Adrenal gland (tissue), 12 donors: Measurements from ENCODE around the gene JOSD2. TPM values are rescaled to one million over a fixed set of nuclear protein-coding genes. Genes with fewer than 3 reads are reported as not detected.

Experiments used
- DNase-seq, 7 donors: peaks; one replicate each; pipeline ENCODE4 v3.0.0-alpha.2; 2019 to 2020
- H3K27ac ChIP-seq, 5 donors: fragments of 200-600 bp; sonication (generic) in 4 of 5; 1 replicate in 3 of 5; 2 replicates in 2 of 5; pipeline versions ENCODE4 v1.5.1 to v1.8.0; 2016 to 2020; ENCODE audit warnings: mild to moderate bottlenecking in 1 of 5
- H3K27me3 ChIP-seq: fragments of 200-600 bp; 2 replicates; pipeline ENCODE4 v1.8.0; 2021
- H3K36me3 ChIP-seq, 2 donors: fragments of 200-600 bp; replicated peaks in 1 of 2; 1 replicate in 1 of 2; 2 replicates in 1 of 2; pipeline versions ENCODE4 v1.5.1 to v1.8.0; 2018 to 2022
- H3K4me1 ChIP-seq, 2 donors: fragments of 200-600 bp; replicated peaks in 1 of 2; 1 replicate in 1 of 2; 2 replicates in 1 of 2; pipeline versions ENCODE4 v1.5.1 to v1.8.0; 2018 to 2021
- H3K4me3 ChIP-seq, 4 donors: fragments of 200-600 bp; sonication (generic) in 3 of 4; one replicate each; pipeline ENCODE4 v1.5.1; 2016 to 2018
- H3K9me3 ChIP-seq, 3 donors: fragments of 200-600 bp; sonication (generic) in 1 of 3; replicated peaks in 1 of 3; 1 replicate in 2 of 3; 2 replicates in 1 of 3; pipeline versions ENCODE4 v1.5.1 to v1.8.0; 2016 to 2021
- CTCF ChIP-seq, 6 experiments: fragments of 450-650 bp in 4 of 6; fragments of 200-600 bp in 2 of 6; sonication (generic) in 1 of 6; IDR thresholded peaks; 1 replicate in 5 of 6; 2 replicates in 1 of 6; pipeline versions ENCODE4 v1.5.1 to v1.8.0; 2016 to 2021; ENCODE audit warnings: antibody characterized with exemption in 6 of 6, mild to moderate bottlenecking in 2 of 6, moderate library complexity in 1 of 6
- POLR2A ChIP-seq, 2 donors: fragments of 450-650 bp; IDR thresholded peaks; one replicate each; pipeline ENCODE4 v1.6.1; 2017; ENCODE audit warnings: antibody characterized with exemption in 2 of 2, mild to moderate bottlenecking in 2 of 2, moderate library complexity in 1 of 2
- WGBS, 4 donors: extraction: QIAGEN DNeasy Blood & Tissue Kit in 2 of 4; methylation state at CpG; one replicate each; pipeline versions ENCODE4 v1.1.5 to v1.1.7; 2013 to 2017; 5-methylcytosine and 5-hydroxymethylcytosine counted together
- intact Hi-C, 2 donors: fragments of 100-400 bp; cut with DNase I; formaldehyde crosslinking; loops; one replicate each; pipeline versions ENCODE4 v1.14.1 to v1.15.0; 2022 to 2023
- polyA plus RNA-seq, 3 donors: library from polyadenylated mRNA; stranded (reverse); fragments of 200-250 nt in 2 of 3; fragments of 350-450 nt in 1 of 3; fragmentation: Illumina TruSeq in 1 of 3; extraction: RNeasy Lipid Tissue Mini Kit (QIAGEN cat#74804) in 1 of 3; gene quantifications; one replicate each; pipeline ENCODE4 v1.2.3, GENCODE V29; 2013 to 2014
- total RNA-seq, 9 donors: library from RNA; depleted of rRNA in 4 of 9; stranded (reverse); fragments of >200 nt in 4 of 9; fragments of 120-200 nt in 1 of 9; fragmentation: NEBNext Ultra II Directional in 1 of 9; extraction: Animal tissue kit (Norgen Biotek cat#: 25700) in 1 of 9; gene quantifications; one replicate each; pipeline versions ENCODE4 v1.1.0 to v1.2.4, GENCODE V29; 2013 to 2023
- donor health status: healthy with polysubstance abuse.
- donor health status: Bipolar disorder and iron deficiency.
- donor health status: DM: yes; HTN: yes; CAD: no.
- donor health status: DM: no; HTN: no; CAD: no.
- donor health status: DM: no; HTN: no; CAD: no.
- donor health status: DM: yes; HTN: yes; CAD: no.

Gene JOSD2
- total and polyA plus RNA-seq, 12 donors: 1.2 to 70.9 (median 36.6) TPM

- intact Hi-C loops: no loop called here
- 87 to 90% (median 88%) methylated on average over 22 to 37 of the region's 37 CpGs for WGBS, 4 donors
- Histone ChIP-seq H3K27me3 (no peaks in the 10 kb centered on the region), H3K9me3 (no peaks in the 10 kb centered on the region), H3K4me1 (peaks cover 9 to 12% of the 10 kb centered on the region in 2 donors), H3K27ac (no peak overlapping the region), H3K4me3 (no peak overlapping the region), H3K36me3 (peaks cover 0 to 50% of the 10 kb centered on the region in 2 donors)
- no peak for DNase-seq
- no peak for TF ChIP-seq POLR2A (IDR thresholded peaks at IDR 0.05)
- TF ChIP-seq CTCF (IDR thresholded peaks at IDR 0.05): no peak
These were observed 30.5 kb downstream of the JOSD2 start for GRCh38 chr19:50480281-50481111.

- no peak for DNase-seq
- 91 to 97% (median 94%) methylated on average over 4 to 16 of the region's 16 CpGs for WGBS, 4 donors
- Histone ChIP-seq H3K4me1 (peaks cover 9 to 12% of the 10 kb centered on the region in 2 donors), H3K4me3 (no peak overlapping the region), H3K36me3 (peaks cover 0 to 50% of the 10 kb centered on the region in 2 donors), H3K27me3 (no peaks in the 10 kb centered on the region), H3K27ac (no peak overlapping the region), H3K9me3 (no peaks in the 10 kb centered on the region)
- intact Hi-C loops: no loop called here
- TF ChIP-seq CTCF (IDR thresholded peaks at IDR 0.05): no peak
- no peak for TF ChIP-seq POLR2A (IDR thresholded peaks at IDR 0.05)
These were observed 31.2 kb downstream of the JOSD2 start for GRCh38 chr19:50479761-50480251.

GRCh38 chr19:50478901-50479715, 31.9 kb downstream of the JOSD2 start:
- Histone ChIP-seq H3K4me3 (no peak overlapping the region), H3K27me3 (no peaks in the 10 kb centered on the region), H3K4me1 (peaks cover 9 to 12% of the 10 kb centered on the region in 2 donors), H3K36me3 (peaks cover 0 to 50% of the 10 kb centered on the region in 2 donors), H3K27ac (no peak overlapping the region), H3K9me3 (no peaks in the 10 kb centered on the region)
- WGBS, 4 donors: 87 to 95% (median 92%) methylated on average over 12 to 19 of the region's 19 CpGs
- TF ChIP-seq POLR2A (IDR thresholded peaks at IDR 0.05) (no peak), CTCF (IDR thresholded peaks at IDR 0.05) (peak in 2 of 6 experiments; percentile 3 to 11)
- intact Hi-C loops: no loop called here
- DNase-seq: no peak
